ENCODE results near the gene CABLES2.

DNA sequence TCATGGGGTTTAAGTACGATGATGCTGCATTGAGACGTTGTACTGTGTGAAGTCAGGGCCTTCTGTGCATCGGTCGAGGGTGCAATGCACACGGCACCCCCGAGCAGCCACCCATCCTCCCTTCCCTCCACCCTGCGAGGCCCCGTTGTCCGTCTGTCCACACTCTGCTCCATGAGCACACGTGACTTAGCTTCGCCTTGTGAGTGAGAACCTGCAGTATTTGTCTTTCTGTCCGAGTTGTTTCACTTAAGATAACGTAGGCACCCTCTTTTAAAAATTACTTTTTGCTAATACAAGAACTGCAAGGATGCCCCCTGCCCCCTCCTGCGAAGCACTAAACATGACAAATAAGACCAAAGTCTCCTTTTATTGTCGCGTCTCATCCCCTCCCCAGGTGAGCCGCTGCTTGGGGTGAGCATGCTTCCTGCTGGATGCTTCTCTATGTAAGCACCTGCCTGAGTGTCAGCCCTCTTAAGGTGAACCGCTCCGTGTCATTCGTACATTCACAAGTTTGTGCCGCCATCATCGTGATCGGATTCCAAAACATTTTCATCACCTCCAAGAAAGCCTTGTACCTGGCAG lies 23.9 kb upstream of the CABLES2 start:
- TF ChIP-seq POLR2AphosphoS5 (IDR thresholded peaks at IDR 0.05; ENCODE audit: low read depth, low read length) (no peak), JUND (IDR thresholded peaks at IDR 0.05) (no peak), EZH2 (IDR thresholded peaks at IDR 0.05) (no peak), SRF (IDR thresholded peaks at IDR 0.05; ENCODE audit: low read depth) (no peak), POLR2A (IDR thresholded peaks at IDR 0.05; ENCODE audit: borderline replicate concordance, extremely low read depth, insufficient read depth, insufficient read length) (no peak), CBX3 (IDR thresholded peaks at IDR 0.05; ENCODE audit: low read depth) (no peak), RAD21 (IDR thresholded peaks at IDR 0.05; ENCODE audit: low read depth) (no peak), SIN3A (IDR thresholded peaks at IDR 0.05; ENCODE audit: low read depth) (no peak), YY1 (IDR thresholded peaks at IDR 0.05; ENCODE audit: extremely low read depth, insufficient replicate concordance, low read depth, low read length) (no peak), EZH2phosphoT487 (IDR thresholded peaks at IDR 0.05; ENCODE audit: borderline replicate concordance) (no peak), EGR1 (IDR thresholded peaks at IDR 0.05; ENCODE audit: low read depth) (no peak)
- TF ChIP-seq, protein P1, sequence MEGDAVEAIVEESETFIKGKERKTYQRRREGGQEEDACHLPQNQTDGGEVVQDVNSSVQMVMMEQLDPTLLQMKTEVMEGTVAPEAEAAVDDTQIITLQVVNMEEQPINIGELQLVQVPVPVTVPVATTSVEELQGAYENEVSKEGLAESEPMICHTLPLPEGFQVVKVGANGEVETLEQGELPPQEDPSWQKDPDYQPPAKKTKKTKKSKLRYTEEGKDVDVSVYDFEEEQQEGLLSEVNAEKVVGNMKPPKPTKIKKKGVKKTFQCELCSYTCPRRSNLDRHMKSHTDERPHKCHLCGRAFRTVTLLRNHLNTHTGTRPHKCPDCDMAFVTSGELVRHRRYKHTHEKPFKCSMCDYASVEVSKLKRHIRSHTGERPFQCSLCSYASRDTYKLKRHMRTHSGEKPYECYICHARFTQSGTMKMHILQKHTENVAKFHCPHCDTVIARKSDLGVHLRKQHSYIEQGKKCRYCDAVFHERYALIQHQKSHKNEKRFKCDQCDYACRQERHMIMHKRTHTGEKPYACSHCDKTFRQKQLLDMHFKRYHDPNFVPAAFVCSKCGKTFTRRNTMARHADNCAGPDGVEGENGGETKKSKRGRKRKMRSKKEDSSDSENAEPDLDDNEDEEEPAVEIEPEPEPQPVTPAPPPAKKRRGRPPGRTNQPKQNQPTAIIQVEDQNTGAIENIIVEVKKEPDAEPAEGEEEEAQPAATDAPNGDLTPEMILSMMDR (IDR thresholded peaks at IDR 0.05 in 2 of 3, conservative IDR thresholded peaks at IDR 0.05 in 1 of 3; ENCODE audit: borderline replicate concordance in 1 of 3, insufficient read depth in 1 of 3, low read depth in 2 of 3, low read length in 2 of 3): no peak
- TF ChIP-seq, protein P2, sequence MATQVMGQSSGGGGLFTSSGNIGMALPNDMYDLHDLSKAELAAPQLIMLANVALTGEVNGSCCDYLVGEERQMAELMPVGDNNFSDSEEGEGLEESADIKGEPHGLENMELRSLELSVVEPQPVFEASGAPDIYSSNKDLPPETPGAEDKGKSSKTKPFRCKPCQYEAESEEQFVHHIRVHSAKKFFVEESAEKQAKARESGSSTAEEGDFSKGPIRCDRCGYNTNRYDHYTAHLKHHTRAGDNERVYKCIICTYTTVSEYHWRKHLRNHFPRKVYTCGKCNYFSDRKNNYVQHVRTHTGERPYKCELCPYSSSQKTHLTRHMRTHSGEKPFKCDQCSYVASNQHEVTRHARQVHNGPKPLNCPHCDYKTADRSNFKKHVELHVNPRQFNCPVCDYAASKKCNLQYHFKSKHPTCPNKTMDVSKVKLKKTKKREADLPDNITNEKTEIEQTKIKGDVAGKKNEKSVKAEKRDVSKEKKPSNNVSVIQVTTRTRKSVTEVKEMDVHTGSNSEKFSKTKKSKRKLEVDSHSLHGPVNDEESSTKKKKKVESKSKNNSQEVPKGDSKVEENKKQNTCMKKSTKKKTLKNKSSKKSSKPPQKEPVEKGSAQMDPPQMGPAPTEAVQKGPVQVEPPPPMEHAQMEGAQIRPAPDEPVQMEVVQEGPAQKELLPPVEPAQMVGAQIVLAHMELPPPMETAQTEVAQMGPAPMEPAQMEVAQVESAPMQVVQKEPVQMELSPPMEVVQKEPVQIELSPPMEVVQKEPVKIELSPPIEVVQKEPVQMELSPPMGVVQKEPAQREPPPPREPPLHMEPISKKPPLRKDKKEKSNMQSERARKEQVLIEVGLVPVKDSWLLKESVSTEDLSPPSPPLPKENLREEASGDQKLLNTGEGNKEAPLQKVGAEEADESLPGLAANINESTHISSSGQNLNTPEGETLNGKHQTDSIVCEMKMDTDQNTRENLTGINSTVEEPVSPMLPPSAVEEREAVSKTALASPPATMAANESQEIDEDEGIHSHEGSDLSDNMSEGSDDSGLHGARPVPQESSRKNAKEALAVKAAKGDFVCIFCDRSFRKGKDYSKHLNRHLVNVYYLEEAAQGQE (IDR thresholded peaks at IDR 0.05; ENCODE audit: low read depth): no peak
- TF ChIP-seq, protein P3, sequence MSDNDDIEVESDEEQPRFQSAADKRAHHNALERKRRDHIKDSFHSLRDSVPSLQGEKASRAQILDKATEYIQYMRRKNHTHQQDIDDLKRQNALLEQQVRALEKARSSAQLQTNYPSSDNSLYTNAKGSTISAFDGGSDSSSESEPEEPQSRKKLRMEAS (IDR thresholded peaks at IDR 0.05): no peak
